ENCODE data around the gene ARMH4.
A peak's percentile ranks its signal among the peaks of the same experiment; 100 is the strongest.
"Not testable (repeated sequence)": the region's sequence is repeated elsewhere in the genome, so short reads cannot be mapped to it uniquely, and the experiment has no call there.

The ARMH4 gene

DNA sequence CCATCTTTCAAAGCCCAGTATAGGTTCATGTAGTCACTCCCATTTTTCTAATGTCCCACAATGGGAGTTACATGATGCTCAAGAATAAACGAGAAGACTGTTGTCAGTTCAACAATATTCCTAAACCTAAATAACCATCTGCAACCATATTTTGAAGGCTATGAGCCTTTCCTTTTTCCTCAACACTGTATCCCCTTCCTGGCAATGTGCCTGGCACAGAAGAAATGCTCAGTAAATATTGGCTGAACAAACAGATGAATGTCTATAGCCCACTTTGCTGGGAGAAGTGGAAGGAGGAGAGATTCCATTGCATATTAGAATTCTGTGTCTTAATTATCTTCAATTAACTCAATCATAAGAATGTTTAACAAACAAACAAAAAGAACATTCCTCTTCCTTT, 6.1 kb downstream of the ARMH4 start:
- FAIRE-seq, result no peak

DNA sequence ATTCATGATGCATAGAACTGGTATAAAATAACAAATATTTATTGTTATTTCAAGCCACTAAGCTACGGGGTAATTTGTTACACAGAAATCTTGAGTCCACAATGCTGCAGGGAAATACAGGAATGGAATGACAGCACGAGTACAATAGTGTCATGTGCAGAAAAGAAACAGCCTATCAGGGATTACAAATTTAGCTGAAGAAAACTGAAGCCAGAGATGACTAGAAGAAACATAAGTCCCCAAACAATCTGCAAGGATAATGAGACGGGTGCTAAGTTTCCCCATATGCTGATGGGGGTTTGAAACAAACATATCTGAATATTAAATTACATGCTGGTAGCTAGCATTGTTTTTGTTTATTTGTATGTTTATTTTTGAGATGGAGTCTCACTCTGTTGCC, 8.9 kb downstream of the ARMH4 start:
- no peak for FAIRE-seq

DNA sequence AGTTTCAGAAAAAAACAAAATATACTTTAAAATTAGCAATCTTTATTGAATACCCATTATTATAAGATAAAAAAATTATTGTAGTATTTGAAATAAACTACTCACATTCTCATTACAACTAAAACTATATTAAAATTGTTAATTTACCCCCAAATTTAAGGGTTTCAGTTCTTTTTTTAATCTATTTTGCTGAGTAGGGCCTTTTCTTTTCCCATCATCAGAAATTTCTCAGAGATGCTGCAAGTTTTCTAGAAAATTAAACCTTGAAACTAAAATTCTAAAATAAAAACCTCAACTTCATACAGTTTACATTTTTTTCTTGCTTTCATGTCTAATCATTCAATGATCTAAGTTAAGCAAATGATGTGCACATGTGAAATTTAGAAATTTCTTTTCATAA, 10.1 kb downstream of the ARMH4 start:
- peak; percentile 67 for FAIRE-seq

DNA sequence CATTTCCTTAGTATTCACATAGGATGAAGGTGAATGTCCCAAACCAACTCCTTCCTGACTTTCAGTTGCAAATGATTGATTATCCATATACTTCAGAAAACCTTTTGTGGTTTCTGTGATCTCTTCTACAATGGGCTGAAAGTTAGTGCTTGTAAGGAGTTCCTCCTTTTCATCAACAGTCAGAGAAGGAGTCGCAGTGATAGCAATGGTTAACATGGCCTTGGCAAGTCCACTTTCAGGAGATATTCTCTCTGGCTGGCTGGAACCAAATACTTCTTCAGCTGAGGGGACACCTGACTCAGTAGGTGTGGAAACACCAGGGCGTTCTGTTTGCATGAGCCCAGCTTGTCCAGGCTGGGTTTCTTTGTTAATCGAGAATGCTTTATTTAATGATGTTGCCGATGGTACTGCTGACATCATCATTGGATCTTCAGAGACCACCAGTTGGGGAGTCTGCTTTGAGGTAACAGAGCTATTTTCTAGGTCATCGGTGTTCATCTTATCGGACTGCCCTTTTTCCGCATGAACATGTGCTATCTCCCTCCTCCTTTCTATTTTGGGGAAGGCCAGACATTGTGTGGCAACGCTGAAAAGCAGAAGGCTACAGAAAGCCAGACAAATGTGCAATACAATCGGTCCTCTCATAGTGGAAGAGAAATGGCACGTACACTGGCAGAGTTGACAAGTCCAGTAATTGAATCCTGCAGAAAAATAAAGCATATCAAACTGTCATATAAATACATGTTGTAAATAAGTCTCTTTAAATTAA, 13.1 kb downstream of the ARMH4 start:
- no peak for FAIRE-seq

DNA sequence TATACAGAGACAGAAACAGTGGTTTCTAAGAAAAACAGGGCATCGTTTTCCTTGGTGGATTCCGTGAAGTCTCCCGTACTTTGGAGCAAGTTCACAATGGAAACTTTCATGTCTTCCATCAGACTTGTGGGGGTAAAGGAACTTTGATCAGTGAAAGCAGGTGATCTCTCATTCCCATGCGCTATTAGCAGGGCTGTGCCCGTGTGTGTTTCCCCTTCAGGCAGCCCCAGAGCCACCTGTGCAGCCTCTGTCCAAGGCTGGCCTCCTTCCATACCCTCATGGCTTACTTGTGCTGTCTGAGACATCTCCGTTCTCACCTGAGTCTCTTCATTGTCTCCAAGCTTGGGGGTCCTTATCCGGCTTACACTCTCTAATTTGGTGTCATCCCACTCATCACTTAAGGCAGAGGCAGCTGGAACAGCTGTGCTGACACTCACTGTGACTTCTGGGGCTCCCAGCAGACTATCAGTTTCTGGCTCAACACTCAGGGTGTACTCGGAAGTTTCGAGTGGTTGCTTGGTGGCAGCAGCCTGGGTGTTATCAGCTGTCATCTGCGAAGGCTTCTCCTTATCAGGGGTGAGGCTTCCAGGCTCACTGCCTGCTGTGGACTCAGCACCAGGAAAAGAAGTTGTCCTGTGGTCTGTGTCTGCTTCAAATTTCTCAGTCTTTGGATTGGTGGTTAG, 13.8 kb downstream of the ARMH4 start:
- no peak for FAIRE-seq

DNA sequence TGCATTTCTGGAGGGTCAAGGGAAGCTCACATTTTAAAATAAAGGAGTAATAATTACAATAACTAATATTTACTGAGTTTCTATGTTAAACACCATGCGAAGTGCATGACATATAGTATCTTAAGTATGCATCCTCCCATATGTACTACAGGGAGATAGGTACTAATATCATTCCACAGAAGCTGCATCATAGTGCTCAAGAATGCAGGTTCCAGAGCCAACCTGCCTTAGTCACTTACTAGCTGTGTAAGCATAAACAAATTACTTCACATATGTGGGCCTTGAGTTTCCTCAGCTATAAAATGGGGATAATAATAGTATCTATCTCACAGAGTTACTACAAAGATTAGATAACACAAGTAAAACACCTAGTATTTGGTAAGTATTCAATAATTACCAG, 18.3 kb downstream of the ARMH4 start:
- FAIRE-seq, result no peak

DNA sequence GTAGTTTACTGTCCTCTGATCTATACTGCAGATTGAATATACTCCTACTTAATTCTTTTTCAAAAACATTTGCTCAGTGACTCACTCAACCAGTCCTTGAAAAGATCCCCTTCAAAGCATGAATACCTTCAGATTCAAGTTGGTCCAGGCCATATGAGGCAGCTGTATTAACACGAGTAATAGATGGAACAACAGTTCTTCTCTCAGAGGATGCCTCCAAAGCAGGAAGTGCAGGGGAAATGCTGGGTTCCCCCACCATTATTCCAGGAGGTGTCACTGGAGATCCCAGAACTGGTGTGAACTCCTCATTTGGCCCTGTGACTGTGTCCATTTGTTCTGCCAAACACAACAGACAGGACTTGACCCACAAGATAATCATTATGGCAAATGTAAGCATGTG, 20.6 kb downstream of the ARMH4 start:
- FAIRE-seq, result no peak

DNA sequence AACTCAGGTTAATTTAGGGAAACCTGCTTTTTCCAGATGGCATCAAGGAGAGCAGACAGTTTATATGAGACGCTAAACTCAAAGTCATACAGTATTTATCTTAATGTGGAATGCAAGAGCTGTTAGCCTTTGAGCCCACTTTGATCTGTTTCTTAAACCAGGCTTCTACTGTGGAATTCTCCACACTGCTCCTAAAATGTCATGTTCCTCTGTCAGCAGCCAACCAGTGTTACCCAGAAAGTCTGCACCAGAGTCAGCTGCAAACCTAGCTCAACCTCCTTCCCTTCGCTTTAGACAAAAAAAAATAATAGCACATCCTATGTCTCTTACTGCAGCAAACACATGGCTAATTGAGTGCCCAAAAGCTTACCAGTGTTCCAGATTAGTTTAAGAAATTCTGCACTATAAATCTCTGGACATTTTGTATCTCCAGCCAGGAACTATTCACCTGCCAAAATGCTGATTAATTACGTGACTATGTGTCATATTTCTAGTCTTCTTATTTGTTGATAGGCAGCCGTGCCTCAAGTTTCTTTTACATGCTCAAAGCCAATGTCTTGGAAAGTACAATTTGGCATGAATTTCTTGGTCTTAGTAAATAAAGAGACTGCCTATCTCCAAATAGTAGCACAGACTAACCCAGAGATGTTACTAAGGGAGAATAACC, 21.8 kb downstream of the ARMH4 start:
- no peak for FAIRE-seq

DNA sequence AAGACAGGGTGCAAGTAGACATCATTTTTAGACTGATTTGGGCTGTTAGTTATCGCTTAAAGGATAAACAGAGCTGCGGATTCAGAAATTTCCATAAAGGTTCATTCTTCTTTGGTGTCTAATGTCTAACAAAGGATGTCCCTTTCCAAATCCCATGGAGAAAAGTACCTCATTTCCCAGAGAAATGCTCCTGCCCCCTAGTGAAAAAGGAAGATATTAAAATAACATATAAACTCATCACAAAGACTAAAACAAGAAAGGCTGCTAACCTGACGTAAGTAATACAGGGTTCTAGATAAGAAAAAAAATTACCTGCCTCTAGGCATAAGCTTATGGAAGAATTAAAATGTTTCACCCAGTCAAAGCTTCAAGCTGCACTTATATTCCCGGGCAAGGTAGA, 22.8 kb downstream of the ARMH4 start:
- FAIRE-seq, result no peak

DNA sequence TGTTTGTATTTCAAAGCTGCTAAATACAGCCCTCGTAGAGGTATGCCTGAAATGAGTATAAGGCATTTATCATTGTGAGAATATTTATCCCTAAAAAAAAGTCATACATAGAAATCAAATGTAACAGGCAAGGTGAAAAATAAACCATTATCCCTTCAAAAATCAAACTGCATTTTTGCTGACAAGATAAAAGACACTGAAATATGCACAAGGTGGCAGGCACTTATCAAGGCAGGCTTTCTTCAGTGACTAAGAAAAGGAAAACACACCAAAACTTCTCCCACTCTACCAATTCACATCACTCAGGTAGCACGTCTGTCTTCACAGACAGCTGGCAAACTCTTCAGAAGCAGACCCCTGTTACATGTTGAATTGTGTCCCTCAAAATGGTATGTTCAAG, 23.6 kb downstream of the ARMH4 start:
- no peak for FAIRE-seq

DNA sequence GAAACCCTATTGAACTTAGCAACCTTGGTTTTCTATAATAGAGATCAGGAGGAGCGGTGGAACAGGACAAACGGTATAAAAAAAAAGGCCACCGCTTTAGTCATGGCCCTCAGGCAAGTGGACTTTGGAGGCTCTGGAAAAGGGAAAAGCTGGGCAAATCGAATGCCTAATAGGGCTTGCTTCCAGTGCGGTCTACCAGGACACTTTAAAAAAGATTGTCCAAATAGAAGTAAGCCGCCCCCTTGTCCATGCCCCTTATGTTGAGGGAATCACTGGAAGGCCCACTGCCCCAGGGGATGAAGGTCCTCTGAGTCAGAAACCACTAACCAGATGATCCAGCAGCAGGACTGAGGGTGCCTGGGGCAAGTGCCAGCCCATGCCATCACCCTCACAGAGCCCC, 29.5 kb downstream of the ARMH4 start:
- FAIRE-seq, result not testable (repeated sequence)

DNA sequence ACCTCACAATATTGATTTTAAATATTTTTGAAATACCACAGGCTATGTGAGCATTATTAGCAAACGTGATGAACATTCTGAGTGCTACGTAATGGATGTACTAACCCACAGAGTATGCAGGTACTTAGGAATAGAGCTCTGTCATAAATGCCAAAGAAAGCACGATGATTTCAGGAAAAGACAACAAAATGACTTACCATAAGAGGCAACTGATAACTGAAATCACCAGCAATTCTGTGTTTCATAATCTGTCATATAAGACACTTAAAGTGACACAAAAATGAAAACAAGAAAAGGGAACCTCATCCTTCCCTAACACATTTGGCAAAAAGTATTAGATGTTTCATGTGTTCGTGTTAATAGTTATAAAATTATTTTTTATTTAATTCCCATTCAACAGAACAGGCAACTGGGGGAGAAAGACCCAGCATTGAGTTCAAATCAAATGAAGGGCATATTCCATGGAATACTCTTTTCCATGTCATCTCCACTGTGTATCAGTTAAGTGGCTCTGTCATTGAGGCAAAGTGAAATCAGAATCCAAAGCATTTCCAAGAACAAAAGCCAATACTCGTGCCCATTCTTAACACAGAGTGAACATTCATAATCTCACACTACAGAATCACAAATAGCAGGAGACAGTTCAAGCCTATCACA, 30.4 kb downstream of the ARMH4 start:
- FAIRE-seq, result no peak

DNA sequence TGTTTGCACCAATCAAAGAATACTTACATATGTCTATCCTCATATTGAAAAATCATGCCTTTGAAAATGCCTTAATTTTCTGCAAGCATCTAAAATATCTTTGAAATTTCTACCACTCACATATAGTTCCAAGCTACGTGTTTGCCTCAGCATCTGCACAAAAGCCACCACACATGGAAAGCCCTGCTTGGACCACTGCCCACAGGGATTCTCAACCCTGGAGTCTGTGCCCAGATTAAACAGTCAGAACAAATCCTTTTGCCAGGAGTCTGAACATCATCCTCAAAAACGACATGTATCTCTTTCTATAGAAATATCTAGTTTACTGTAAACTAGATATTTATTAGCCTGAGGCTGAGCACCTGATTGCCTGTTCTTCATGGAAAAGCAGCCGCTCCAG, 32.6 kb downstream of the ARMH4 start:
- FAIRE-seq, result no peak

DNA sequence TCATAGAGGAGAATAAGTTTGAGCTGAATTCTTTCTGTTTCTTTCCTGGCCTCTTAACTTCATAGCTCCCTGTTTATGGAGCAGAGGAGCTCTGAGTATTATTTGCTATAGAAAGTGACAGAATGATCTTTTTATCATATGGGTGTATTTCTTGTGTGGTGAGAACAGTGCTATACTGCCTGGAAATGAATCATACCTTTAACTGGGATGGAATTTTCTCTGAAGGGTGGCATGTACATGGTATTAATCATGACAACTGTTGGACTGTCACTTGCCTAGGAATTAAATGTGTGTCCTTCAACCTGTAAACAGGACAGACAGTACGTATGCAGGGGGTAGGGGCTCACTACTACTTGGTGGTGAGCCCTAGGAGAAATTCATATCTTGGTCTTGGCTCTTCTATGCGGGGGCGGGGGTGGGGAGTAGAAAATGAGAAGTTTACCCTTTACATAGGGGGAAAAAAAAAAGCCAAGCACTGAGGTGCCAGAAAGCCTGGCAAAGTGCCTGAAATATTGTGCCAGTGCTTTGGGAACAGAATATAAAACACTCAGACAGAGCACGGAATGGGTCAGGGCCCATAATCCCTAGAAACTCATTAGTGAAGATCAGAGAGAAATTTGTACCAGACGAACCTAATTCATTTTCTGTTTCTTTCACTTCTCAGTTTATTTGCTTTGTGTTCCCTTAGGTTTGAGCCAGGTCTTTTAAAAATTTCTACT, 33.8 kb downstream of the ARMH4 start:
- FAIRE-seq, result no peak

DNA sequence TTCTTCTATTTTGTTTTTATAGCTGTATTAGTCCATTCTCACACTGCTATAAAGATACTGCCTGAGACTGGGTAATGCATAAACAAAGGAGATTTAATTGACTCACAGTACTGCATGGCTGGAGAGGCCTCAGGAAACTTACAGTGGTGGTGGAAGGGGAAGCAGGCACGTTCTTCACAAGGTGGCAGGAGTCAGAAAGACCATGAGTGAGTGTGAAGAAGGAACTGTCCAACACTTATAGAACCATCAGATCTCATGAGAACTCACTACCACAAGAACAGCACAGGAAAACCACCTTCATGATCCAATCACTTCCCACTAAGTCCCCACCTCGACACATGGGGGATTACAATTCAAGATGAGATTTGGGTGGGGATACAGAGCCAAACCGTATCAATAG, 42.3 kb downstream of the ARMH4 start:
- FAIRE-seq, result no peak

DNA sequence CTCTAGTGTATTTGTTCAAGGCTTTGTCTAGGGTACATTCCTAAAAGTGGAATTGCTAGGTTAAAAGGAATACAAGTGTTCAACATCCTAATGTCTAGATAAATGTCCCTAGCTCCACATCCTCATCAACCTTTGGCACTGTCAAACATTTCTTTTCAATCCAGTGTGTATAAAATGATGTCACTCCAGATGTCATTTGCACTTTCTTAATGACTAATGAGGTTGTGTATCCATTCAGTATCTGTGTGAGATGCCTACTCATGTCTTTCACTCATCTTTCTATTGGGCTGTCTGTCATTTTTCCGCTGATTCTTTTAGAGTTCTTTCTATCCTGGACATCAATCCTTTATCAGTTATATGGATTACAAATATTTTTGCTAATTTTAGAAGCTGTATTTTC, 43.3 kb downstream of the ARMH4 start:
- FAIRE-seq, result no peak

DNA sequence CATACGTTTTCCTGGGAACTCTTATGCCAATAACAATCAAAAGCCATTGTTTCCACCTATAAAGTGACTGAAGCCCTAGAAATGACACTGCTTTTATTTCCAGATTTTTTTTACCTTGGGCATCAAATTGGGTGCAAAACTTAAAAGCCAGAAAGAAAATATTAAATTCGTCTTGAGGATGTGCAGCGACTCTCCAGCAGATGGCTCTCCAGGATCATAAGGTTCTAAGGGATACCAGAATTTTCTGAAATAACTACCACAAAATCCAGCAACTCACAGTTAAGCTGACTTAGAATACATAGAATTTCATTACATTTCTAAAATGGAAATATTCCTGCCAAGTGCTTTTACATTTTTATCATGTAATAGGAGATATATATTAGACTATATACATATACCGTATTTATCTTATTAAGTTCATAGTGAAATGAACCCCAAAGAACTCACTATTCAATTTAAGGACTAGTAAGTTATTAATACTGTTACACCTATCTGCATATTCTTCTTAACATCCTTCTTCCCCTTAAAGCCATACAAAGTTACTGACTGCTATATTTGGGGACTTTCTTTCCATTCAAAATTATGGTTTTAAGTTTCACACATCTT, 44.0 kb downstream of the ARMH4 start:
- peak; percentile 98 for FAIRE-seq

DNA sequence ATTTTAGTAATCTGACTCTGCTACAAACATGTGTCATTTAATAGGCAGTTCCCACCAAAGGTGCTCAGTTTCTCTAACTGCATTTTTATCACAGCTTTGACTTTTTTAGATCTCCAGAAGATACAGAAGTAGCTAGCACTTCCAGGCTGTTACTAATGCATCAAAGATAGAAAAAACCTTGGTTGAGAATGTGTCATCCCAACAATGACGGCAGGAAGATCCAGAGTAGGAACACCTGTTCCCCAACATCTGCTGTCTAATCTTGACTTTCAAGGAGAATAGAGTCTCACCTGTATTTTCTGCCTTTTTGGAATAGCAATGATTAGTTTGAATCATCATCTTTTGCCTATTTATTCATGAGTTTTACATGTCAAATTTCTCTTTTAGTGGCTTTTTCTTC, 45.0 kb downstream of the ARMH4 start:
- FAIRE-seq, result no peak

DNA sequence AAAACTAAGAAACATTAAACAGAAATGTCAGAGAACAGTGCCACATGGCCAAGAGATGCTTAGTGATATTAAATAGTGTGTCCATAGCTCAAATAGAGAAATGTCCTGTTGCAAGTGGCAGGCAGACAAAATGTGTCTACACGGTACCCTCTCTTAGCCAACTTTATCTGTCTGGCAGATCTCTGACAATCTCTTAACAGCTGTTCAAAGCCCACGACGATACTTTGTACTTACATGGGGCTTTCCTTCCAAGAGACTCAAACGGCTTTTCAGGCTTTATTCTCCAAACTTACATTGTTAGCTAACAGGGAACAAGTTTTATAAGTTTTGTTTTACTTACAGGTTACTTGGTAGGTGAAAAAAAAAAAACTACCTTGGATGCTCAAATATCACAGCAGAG, 45.6 kb downstream of the ARMH4 start:
- FAIRE-seq, result no peak

DNA sequence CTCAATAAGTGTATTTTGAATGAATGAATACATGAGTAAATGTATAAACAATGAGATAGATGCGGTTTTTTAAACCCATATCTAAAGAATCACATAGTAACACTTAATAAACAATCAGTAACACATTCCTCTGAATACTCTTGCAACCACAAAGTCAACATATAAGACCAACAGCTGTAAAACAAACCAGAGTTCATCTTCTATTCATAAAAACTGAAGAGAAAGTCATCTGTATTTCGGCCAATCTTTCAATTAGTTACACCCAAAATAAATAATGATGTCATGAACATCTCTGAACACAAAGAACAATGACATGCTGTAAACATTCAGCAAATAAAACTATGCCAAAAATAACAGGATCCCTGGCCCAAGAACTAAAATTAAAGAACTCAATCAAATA, 47.2 kb downstream of the ARMH4 start:
- FAIRE-seq, result no peak

DNA sequence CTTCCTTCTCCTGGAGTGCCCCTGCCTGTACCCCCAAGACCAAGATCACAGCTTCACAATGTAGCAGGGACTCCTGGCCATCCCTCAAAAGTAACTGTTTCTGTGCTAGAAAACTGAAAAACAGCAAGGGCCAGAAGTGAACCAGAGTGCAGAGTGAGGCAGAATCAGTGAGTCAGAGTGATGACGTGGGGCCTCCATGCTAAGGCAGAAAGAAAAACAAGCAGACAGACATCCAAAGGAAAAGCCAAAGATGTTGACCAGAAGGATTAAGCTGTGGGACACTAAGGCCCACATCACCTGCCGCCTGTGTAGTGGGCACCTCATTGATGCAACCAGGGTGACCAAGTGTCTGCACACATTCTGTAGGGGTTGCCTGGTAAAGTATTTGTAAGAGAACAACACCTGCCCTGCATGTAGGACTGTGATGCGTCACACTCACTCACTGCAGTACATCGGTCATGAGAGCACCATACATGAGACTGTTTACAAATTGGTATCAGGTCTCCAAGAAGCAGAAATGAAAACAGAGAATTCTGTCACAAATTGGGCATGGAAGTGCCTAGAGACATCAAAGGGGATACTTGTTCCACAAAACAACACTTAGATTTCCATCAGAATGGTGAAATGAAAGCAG, 51.2 kb downstream of the ARMH4 start:
- no peak for FAIRE-seq

DNA sequence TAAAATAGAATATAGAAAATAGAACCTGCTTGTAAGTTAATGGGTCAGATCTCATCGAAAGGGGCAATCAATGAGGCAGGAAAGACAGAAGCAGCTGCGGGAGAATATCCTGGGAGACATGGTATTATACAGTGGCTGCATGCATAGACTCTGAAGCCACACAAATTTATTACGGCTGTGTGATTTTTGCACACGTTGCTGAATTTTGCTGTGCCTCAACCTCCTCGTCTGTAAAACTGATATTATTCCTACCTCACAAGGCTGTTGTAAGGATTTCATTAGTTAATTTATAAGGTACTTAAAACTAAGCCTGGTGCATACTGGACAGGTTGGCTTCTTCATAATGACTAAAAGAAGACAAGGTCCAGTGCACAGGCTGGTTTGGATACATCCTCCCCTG, 52.3 kb downstream of the ARMH4 start:
- no peak for FAIRE-seq

Measured in A204.1 (cell line).